Lung (tissue), 12 donors: ENCODE results near the gene HYAL2. TPM values are rescaled to one million over a fixed set of nuclear protein-coding genes. Genes with fewer than 3 reads are reported as not detected.

Source experiments
- ATAC-seq: fragments of 200-7000 bp; cut with Tn5 transposase; one replicate; pipeline ENCODE4 v1.9.1; 2020; ENCODE audit warnings: moderate number of reproducible peaks; ENCODE audit not compliant: insufficient read depth, low FRiP score
- DNase-seq, 3 donors: peaks; one replicate each; pipeline ENCODE4 v3.0.0-alpha.2; 2013 to 2017
- H3K27ac ChIP-seq, 2 donors: one replicate each; pipeline ENCODE4 v1.5.1; 2013; ENCODE audit warnings: mild to moderate bottlenecking in 2 of 2, moderate library complexity in 2 of 2, control low read depth in 1 of 2, inconsistent platforms in 1 of 2, low read depth in 1 of 2, low read length in 1 of 2
- H3K27me3 ChIP-seq, 3 donors: one replicate each; pipeline ENCODE4 v1.5.1; 2013; ENCODE audit warnings: low read length in 2 of 3; ENCODE audit not compliant: control insufficient read depth in 3 of 3, insufficient read depth in 3 of 3
- H3K36me3 ChIP-seq, 4 donors: one replicate each; pipeline ENCODE4 v1.5.1; 2013; ENCODE audit warnings: low read length in 4 of 4, mild to moderate bottlenecking in 1 of 4, moderate library complexity in 1 of 4; ENCODE audit not compliant: control insufficient read depth in 4 of 4, insufficient read depth in 4 of 4
- H3K4me1 ChIP-seq, 5 donors: one replicate each; pipeline ENCODE4 v1.5.1; 2013; ENCODE audit warnings: low read length in 5 of 5, mild to moderate bottlenecking in 2 of 5, moderate library complexity in 1 of 5; ENCODE audit not compliant: control insufficient read depth in 5 of 5, insufficient read depth in 5 of 5
- H3K4me3 ChIP-seq: one replicate; pipeline ENCODE4 v1.5.1; 2013; ENCODE audit warnings: mild to moderate bottlenecking, control low read depth, moderate library complexity
- H3K9ac ChIP-seq, 2 donors: one replicate each; pipeline ENCODE4 v1.5.1; 2013; ENCODE audit warnings: low read length in 2 of 2, control low read depth in 1 of 2; ENCODE audit not compliant: insufficient read depth in 1 of 2
- H3K9me3 ChIP-seq, 4 donors: one replicate each; pipeline ENCODE4 v1.5.1; 2013; ENCODE audit warnings: low read length in 3 of 4, mild to moderate bottlenecking in 1 of 4, moderate library complexity in 1 of 4; ENCODE audit not compliant: control insufficient read depth in 4 of 4, insufficient read depth in 3 of 4
- WGBS, 2 donors: extraction: QIAGEN DNeasy Blood & Tissue Kit; methylation state at CpG; one replicate each; pipeline ENCODE4 v1.1.7; 2013; 5-methylcytosine and 5-hydroxymethylcytosine counted together
- polyA plus RNA-seq, 2 donors: library from polyadenylated mRNA; stranded (reverse); fragments of 200-250 nt; gene quantifications; one replicate each; pipeline ENCODE4 v1.2.1, GENCODE V29; 2013
- total RNA-seq, 2 donors: library from RNA; depleted of rRNA in 1 of 2; stranded (reverse); fragments of >200 nt in 1 of 2; gene quantifications; one replicate each; pipeline ENCODE4 v1.2.1, GENCODE V29; 2014 to 2021
- TF ChIP-seq, protein P1 (sequence below): IDR thresholded peaks from 2 replicates; pipeline ENCODE4 v1.5.1; 2012; ENCODE audit warnings: mild to moderate bottlenecking; ENCODE audit errors: control extremely low read depth, extremely low read depth
- donor health status: control.
- donor health status: control.
- donor health status: Bipolar disorder and iron deficiency.
- donor health status: healthy.
- donor health status: DM: yes; HTN: yes; CAD: no.

Gene HYAL2
- total and polyA plus RNA-seq, 4 donors = 94.3 to 218 (median 201) TPM

DNA sequence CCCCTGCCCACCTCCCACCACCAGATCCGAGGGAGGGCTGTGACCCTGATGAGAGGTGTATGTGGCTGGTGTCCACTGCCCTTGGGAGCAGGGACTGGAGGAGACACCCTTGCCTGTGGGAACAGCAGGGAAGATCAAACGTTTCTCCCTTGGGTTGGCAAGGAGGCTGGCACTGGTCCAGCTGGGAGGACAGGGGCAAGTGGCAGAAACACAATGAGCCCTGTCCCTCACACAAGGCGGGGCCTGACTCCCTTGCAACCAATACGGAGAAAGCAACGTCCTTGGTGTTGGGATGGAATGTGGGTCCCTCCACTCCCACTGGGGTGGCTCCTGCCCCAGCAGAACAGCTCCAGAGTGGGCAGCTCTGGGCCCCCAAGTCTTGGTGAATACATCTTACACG lies 5.2 kb downstream of the HYAL2 start:
- peaks cover 0 to 21% (median 16%) of the 10 kb centered on the region in 4 donors for H3K36me3 ChIP-seq
- no peak overlapping the region for H3K9ac ChIP-seq
- H3K4me3 ChIP-seq = no peak overlapping the region
- DNase-seq = no peak
- 48 to 83% methylated on average over 6 of the region's 6 CpGs for WGBS, 2 donors
- no peaks in the 10 kb centered on the region for H3K27me3 ChIP-seq
- no peak for ATAC-seq
- peaks cover 0 to 52% (median 8%) of the 10 kb centered on the region in 5 donors for H3K4me1 ChIP-seq
- peak overlapping the region in 1 of 2 donors; percentile 90 for H3K27ac ChIP-seq
- H3K9me3 ChIP-seq = no peaks in the 10 kb centered on the region
- TF ChIP-seq, protein P1, sequence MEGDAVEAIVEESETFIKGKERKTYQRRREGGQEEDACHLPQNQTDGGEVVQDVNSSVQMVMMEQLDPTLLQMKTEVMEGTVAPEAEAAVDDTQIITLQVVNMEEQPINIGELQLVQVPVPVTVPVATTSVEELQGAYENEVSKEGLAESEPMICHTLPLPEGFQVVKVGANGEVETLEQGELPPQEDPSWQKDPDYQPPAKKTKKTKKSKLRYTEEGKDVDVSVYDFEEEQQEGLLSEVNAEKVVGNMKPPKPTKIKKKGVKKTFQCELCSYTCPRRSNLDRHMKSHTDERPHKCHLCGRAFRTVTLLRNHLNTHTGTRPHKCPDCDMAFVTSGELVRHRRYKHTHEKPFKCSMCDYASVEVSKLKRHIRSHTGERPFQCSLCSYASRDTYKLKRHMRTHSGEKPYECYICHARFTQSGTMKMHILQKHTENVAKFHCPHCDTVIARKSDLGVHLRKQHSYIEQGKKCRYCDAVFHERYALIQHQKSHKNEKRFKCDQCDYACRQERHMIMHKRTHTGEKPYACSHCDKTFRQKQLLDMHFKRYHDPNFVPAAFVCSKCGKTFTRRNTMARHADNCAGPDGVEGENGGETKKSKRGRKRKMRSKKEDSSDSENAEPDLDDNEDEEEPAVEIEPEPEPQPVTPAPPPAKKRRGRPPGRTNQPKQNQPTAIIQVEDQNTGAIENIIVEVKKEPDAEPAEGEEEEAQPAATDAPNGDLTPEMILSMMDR = no peak

DNA sequence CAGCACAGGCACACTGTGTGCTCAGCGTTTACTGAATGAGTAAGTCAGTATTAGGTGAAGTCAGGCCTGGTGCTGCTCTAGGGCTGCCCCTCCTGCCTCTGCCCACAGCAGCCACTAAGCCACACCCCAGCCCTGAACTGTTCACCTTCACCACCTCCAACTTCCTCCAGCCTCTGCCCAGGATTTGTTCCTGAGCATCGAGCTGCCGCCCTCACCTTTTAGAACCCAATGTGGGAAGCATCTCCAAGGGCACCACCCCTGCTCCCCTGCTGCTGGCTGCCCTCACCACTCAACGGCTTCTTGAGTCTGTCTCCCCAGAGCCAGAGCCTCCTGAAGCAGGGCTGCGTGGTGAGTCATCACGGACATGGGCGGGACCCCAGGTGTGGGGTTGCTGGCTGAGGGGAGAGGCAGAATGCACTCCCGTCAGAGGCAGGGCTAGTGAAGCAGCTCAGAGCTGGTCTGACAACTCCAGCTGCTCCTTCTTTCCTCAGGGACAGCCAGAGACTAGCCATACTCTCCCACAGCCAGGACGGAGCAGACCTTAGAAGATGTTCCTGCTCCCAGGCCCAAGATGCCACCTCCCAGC lies 5.8 kb downstream of the HYAL2 start:
- TF ChIP-seq, protein P1 = no peak

DNA sequence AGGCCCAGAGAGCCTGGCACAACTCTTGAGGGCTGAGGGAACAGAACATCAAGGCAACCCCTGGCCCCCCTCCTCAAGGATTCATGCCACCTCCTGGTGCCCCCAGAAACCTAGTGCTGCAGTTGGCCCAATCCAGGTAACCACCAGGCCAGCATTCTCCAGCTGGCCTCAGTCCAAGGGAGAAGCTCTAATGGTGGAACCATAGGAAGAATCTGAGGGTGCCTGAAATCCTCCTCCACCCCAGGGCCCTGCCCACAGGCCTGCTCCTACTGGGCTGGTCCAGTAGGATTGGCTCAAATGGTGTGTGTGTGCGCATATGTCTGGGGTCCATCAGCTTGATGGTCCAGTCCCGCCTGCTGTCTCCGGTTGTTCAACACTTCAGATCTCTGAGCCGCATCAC lies 7.7 kb downstream of the HYAL2 start:
- Histone ChIP-seq H3K27ac (peak overlapping the region in 1 of 2 donors; percentile 79), H3K9ac (no peak overlapping the region)

More for the DNA sequence above, 5.8 kb downstream of the HYAL2 start:
- peaks cover 0 to 21% (median 16%) of the 10 kb centered on the region in 4 donors for H3K36me3 ChIP-seq
- no peaks in the 10 kb centered on the region for H3K9me3 ChIP-seq
- ATAC-seq = peak; percentile 50
- 44 to 69% methylated on average over 9 of the region's 9 CpGs for WGBS, 2 donors
- no peak for DNase-seq
- no peak overlapping the region for H3K9ac ChIP-seq
- H3K27me3 ChIP-seq = no peaks in the 10 kb centered on the region
- no peak overlapping the region for H3K4me3 ChIP-seq
- H3K4me1 ChIP-seq = peaks cover 0 to 48% (median 8%) of the 10 kb centered on the region in 5 donors
- H3K27ac ChIP-seq = peak overlapping the region in 1 of 2 donors; percentile 90

More for the DNA sequence above, 7.7 kb downstream of the HYAL2 start:
- peaks cover 0 to 21% (median 16%) of the 10 kb centered on the region in 4 donors for H3K36me3 ChIP-seq
- H3K4me3 ChIP-seq = no peak overlapping the region
- peaks cover 0 to 40% (median 6%) of the 10 kb centered on the region in 5 donors for H3K4me1 ChIP-seq
- DNase-seq = no peak
- TF ChIP-seq, protein P1 = no peak
- H3K27me3 ChIP-seq = no peaks in the 10 kb centered on the region
- WGBS, 2 donors = 98% methylated on average over 4 of the region's 4 CpGs
- no peak for ATAC-seq
- H3K9me3 ChIP-seq = no peaks in the 10 kb centered on the region
